DMS53 treated with DMSO at 0.1 percent for 48 hours (cell line): ENCODE measurements around the gene FOXN3.
"Not testable (repeated sequence)": the region's sequence is repeated elsewhere in the genome, so short reads cannot be mapped to it uniquely, and the experiment has no call there.

ENCODE experiments used
- DNase-seq: peaks from one replicate; lab custom pipeline; 2025; ENCODE audit not compliant: unreplicated experiment; lab: John Stamatoyannopoulos, UW

FOXN3 gene

DNA sequence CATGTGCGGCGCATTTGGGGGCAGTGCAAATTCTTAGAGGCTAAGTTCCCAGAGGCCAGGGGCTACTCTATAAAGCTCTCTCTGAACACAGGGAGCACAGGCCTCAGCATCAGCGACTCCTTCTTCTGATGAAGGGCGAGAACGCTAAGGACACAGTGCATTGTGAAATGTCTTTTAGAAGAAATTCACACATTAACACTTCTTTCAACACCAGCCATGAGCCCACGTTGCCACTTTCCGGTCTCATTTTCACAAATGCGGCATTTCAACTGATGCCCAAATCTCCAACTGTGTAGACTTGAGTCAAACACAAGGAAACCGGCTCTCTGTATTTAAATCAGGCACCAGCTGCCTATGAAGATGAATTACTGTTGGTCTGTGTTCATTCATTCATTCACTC lies 162.0 kb downstream of the FOXN3 start:
- DNase-seq: no peak

DNA sequence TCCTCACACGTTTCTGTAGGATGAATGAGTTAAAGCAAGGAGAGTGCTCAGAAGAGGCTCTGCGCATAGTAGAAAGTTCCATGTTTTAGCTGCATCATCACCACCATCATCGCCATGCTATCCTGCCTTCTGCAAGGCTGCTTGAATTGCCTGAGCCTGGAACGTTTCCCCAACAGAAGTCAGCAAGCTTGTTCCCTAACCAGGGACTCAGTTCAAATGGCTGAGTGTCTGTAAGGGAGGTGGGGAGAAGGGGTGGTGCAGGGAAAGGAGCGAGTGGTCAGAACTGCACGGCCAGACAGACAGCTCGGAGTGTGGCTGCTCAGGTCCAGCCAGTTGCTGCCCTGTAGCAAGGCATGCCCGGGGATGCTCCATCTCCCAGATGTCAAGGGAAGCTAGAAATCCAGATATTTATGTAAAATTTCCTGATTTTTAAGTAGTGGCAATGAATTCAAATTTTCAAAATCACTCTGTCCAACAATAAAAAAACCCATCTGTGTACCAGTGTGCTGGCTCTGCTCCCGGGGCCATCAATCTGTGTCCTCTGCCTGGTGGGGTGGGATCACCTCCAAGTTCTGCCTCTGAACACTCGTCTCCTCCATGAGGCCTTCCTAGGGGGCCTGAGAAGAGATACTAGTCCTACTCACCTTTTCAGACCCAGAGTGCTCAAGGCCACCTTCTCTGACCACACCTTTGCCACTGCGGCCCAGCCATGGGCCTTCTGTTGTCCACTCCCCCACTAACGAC lies 162.7 kb downstream of the FOXN3 start:
- DNase-seq: no peak

DNA sequence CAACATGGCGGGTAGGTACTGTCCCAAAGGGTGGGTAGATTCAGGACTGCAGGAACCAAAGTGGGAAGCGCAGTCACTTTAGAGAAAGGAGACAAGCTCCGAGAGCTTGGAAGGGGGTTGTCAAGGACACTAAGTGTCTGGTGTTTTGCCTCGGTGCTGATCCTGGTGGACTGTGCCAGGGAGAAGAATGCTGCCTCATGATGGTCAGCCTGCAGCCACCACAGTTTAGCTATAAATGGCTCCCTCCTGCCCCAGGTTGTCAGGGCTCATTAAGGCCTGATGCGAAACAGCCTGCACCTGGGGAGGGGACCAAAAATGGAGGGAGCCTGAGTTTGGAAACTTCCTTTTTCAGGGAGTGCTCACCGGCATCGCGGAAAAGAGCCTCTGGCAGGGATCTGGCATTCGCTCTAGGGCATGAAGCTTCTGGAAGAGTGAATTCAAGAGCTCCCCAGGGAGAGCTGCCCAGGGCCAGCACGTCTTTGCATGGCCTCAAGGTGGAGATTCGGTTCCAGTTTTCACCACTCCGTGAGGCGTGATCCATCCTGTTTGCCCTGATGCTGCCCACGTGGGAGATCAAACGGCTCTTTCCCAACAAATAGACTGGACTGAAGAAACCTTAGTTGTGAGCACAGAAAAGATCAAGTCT lies 164.0 kb downstream of the FOXN3 start:
- DNase-seq: no peak

DNA sequence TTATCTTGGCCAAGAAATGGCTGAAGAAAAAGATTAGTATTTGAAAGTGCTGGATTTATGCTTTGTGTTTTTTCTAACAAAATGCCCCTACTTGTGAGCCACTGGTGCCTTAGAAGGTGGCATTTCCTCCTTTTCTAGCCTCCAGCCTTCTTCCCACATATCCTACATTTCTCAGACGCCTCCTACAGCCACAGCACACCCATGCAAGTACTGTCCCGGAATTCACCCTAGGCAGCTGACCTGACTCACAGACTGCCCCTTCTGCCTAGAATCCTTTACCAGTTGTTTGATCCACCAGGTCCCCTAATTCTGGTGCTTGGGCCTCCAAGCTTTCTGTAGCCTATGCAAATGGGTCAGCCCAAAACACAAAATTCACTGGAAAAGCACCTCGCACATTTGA lies 166.0 kb downstream of the FOXN3 start:
- DNase-seq: no peak

DNA sequence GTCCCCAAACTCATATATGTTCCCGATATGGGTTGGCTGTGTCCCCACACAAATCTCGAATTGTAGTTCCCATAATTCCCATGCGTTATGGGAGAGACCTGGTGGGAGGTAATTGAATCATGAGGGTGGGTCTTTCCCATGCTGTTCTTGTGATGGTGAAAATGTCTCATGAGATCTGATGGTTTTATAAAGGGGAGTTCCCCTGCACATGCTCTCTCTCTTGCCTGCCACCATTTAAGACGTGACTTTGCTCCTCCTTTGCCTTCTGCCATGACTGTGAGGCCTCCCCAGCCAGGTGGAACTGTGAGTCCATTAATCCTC lies 166.4 kb downstream of the FOXN3 start:
- DNase-seq: not testable (repeated sequence)

DNA sequence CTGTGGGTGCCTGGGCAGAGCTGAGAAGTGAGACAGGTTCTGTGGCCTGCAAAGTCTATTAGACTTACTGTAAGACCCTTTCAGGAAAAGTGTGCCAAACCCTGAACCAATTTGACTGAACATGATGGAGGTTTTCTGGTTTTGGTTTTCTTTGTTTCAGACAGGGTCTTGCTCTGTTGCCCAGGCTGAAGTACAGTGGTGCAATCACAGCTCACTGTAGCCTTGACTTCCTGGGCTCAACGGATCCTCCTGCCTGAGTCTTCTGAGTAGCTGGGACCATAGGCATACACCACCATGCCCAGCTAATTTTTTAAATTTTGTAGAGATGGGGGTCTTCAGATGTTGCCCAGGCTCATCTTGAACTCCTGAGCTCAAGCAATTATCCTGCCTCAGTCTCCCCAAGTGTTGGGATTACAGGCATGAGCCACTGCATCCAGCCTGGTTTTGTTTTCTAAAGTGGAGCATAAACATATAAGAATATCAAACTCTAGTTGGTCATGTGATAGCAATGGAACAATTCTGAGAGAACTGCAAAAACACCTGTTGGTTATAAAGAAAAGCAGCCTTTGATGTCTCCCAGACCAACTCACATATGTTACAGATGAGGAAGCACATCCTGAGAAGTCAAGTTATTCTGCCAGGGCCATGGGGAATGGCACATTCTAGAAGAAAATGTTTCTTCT lies 166.9 kb downstream of the FOXN3 start:
- DNase-seq: no peak

DNA sequence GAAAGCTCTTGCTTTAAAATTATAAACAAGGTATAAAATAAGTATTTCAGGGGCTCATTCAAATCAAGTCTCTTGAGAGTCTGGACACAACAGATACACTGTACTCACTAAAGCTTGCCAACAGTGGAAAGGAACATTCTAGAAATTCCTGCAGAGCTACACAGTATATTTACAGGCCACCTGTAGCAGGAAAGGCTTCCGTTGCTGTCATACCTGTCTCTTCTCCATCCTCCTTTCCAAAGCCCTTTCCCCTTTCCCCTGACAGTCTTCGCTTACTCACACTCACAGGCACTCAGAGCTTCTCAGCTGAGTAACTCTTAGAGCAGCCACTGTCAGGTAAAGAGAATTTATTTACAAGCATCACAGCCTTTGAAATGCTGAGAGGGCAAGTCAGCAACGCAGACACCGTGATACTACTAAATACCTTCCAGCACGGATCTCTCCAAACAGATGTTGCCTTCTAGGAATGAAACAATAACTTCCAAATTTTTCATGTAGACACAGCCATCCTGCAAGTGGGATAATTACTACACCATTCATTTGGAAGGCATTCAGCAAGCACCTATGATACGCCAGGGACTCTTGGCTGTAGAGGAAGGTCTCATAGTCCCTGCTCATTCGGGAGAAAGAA lies 167.9 kb downstream of the FOXN3 start:
- peak; percentile 31 for DNase-seq

DNA sequence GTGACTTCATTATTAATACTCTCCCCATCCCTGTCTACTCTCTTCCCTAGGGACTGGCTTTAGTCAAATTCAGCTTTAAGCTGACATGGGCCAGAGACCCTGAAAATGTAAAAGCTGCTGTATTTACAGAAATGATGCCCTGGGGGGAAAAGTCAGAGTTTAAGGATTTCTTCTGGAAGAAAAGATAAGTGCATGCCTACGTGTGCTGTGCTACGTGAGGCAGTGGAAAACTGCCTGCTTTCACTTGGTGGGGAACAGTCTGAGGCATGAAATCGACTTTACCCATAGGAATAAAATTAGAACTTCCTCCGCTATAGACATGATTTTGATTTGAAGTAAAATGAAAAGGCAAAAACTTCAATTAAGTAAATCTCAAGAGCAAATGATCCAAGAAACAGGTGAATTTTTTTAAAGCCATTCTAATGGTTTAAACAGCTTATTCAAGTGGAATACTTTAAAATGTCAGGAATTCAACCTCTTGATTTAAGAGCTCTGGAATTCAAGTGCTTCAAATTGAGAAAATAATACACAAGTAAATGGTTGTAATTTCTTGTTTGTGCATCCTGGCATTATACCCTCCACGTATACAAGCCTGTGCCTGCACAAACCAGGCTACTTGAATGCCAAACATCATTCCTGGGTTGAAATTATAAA lies 168.5 kb downstream of the FOXN3 start:
- DNase-seq: no peak

DNA sequence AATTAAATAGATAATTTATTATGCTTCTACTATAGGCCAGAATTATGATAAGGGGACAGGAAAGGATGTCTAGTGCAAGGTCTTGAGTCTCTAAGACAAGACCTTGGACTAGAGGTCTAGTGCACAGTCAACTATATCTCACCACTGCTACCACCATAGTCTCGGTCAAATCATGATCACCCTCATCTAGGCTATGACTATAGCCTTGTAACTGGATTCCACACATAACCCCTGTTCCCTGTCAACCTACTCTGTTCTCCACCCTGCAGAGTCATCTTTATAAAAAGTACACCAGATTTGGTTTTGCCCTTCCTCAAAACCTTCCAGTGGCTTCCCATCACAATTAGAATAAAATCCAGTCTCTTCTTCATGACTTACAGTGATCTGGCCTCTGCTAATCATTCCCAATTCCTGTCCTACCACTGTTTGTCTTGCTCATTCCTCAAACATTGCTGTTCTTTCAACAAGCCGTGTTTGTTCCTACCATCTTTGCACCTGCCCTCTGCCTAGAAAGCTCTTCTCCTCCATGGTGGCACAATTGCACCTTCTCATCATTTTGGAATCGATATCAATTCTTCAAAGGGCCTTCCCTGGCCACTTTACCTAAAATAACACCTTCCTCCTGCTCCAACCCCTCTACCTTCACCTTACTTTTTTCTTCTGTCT lies 169.4 kb downstream of the FOXN3 start:
- peak; percentile 58 for DNase-seq

DNA sequence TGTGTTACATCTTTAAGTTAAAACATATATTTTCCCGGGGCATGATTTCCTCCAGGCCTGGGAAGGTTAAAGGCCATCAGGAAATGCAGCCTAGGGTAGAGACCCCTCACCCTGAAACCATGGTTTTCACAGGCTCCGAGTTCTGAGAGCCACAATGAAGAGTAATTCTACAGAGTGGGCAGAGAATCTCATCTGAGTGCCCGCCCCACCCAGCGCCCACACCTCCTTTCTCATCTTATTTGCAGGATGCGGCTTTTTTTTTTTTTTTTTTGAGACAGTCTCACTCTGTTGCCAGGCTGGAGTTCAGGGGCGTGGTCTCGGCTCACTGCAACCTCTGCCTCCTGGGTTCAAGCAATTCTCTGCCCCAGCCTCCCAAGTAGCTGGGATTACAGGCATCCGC lies 170.7 kb downstream of the FOXN3 start:
- DNase-seq: no peak

DNA sequence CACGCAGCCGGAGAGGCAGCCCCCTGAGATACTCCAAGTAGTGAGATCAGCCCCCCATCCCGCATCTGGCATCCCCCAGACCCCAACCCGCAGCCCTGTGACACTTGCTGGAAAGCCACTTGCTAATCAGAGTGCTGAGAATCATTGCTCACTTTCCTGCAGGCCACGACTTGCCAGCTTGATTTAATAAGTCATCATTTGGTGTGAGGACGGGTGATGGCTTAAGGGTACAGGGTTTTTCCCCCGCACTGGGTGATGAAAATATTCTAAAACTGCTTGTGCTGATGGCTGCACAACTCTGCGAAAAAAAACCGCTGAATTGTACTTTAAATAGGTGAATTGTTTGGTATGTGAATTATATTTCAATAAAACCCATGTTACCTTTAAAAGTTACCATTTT lies 171.2 kb downstream of the FOXN3 start:
- DNase-seq: no peak

DNA sequence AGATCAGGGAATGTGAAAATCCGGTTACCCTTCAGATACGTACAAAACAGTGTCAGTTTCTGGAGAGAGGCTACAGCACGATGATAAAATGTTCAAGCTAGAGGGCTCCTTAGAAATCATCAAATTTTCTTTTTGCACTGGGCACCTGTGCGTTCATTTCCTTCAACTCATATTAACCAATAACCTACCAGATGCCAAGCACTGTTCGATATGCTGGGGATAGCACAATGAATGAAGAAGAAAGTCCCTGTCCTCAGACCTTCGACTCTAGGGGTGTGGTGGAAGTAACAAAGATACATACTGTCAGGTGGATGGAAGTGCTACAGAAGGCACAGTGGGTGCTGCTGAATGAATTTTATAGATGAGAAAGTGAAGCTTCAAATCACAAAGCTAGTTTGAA lies 172.3 kb downstream of the FOXN3 start:
- DNase-seq: no peak

DNA sequence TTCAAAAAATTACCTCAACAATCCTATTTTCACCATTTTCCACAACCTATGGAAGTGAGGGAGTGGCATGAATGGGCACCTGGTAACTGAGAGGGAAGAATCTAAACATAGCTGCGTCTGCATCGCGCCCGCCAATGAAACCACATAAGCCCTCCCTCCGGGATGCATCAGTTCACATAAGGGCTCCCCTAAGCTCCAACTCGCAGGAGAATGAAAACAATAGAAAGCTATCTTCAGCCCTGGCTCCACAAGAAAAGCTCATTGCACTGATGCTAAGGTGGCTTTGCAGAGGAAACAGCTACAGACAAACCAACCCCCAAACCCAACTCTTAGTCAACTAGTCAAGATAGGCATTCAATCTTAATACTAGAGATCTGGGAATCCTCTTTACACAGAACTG lies 173.3 kb downstream of the FOXN3 start:
- DNase-seq: no peak

DNA sequence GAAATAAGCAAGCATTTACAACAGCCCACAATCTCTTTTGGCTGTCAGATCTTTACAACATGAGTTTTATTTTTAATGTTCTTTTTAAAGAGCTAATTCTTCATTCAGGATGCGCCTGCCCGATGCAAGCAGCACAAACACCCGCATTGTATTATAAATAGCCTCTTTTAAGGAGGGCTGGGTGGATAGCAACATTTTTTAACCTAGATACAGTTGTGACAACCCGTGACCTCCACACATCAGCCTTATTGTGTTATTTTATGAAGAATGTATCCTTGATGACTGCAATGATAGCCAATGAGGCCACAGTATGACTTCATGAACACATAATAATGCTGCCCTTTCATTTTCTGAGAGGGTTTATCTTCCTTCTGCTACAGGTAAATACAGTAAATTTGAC lies 173.7 kb downstream of the FOXN3 start:
- no peak for DNase-seq

DNA sequence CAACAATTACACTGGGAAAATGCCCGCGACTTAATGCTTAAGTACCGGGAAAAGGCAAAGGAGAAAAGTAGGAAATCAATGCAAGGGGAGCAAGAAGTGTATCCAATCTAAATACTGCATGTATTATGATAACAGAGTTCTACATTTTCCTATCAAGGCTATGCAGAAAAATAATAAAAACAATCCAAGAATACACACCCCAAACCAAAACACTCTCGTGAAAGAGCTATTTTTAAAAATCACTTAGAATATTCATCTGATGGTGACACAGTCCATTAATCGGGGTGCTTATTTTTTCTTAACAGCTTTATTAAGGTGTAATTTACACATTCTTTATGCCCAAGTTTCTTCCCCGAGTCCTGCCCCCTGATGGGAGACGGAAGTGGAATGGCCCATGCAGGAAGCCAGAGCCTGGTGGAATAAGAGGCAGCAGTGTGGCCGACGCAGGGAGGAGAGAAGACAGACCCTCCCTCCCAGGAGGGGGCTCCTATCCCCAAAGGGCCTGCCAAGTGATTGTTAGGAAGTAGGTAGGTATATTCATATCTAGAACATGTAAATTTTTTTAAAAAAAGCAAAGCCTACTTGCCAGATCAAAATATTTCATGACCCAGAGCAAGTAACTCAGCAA lies 174.3 kb downstream of the FOXN3 start:
- DNase-seq: no peak

DNA sequence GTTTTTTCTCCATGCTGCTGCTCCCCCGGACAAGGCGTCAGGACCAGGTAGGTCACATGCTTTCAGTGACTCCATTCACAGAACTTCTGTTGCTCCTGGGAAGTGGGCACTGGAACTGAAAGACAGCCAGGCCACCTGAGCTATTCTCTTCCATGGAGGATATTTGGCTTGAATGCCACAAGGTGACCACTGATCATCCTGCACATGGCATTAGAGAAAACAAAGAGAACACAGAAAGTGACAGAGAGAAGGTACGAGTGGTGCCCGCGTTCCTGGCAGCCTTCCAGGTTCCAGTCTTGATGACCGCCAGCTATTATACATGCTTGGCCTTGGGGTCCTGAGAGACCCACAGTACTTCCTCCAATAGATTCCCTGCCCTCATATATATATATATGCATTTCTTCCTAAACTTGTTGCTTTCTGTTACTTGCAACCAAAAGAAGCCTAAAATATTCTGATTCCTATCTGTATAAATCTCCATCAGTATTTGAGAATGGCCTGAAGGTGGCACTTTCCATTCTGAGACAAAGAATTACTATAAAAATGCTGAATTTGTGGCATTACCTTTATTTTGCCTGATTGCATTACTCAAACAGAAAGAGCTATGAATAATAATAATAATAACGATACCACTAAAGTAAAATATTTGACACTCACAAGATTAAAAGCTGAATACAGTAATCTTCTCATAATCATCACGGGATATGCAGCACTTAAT lies 174.9 kb downstream of the FOXN3 start:
- DNase-seq: no peak

DNA sequence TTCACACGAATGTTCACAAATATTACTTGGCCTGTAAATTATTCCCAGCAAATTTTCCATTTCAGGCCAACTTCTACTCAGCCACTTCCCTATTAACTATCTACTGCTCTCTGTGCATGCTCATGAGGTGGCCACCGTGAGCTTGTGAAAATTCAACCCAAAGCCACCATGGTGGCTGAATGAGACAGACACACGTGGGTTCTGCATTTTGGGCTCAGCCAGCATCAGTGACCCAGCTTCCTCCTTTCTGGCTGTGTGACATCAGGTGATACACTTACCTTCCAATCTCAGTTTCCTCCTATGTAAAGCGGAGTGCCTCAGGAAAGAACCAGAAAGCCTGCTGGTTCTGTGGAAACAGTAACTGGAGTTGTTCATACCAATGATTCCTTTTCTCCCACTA lies 175.8 kb downstream of the FOXN3 start:
- no peak for DNase-seq

DNA sequence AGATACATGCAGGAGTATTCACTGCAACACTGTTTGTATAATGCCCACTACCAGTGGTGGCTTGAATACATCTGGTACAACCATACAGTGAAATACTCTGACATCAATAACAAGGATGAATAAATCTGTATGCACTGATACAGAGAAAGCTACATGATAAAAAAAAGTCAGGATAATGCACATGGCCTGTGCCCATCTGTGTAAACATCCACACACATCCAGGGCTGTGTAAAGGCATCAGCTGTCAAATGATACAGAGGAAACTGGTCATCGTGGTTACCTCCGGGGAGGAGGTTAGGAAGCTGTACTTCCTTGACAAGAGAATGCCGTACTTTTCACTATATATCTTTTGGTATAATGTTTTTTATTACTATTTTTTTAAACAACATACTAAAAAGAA lies 176.6 kb downstream of the FOXN3 start:
- DNase-seq: peak; percentile 13

DNA sequence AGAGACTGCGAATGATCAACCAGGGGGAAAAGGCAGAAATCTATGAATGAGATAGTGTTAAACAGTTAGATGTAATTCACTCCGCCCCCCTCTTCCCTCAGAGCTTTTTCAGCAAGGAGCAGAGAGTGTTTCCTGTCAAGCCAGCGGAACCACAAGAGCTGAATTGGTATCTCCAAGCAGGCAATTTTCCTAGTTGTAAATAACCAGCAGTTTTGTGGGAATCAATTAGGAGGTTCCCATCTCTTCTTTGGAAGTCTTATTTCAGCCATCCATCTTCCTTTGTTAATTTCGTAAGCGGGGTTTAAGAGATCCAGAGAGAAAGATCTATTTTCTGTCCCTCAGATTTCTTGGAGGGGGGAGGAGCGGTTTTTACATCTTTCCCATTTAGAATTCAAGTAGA lies 178.0 kb downstream of the FOXN3 start:
- no peak for DNase-seq
